ENCODE measurements around the gene DTNB.

- TF ChIP-seq CTCF (conservative IDR thresholded peaks at IDR 0.05), result no peak
- TF ChIP-seq ZFX (IDR thresholded peaks at IDR 0.05), result no peak
These were observed 308.1 kb downstream of the DTNB start for GRCh38 chr2:25365241-25365640.

Data from C4-2B (cell line).